Measurements from ENCODE around the gene WDR82. TPM values are rescaled to one million over a fixed set of nuclear protein-coding genes. Genes with fewer than 3 reads are reported as not detected.

WDR82 gene
- total and polyA plus RNA-seq, 2 experiments from 2014 or later: 25.2 to 71.8 TPM

- TF ChIP-seq ZNF462 (CRISPR knock-in tag; IDR thresholded peaks at IDR 0.05): no peak
- TF ChIP-seq NANOG (IDR thresholded peaks at IDR 0.05; ENCODE audit: borderline replicate concordance): no peak
- TF ChIP-seq CTCF (conservative IDR thresholded peaks at IDR 0.05; ENCODE audit: low read depth in 2 of 2): no peak
Measured at GRCh38 chr3:52297242-52298148, 19.0 kb upstream of the WDR82 start (continued).

GRCh38 chr3:52295671-52296208, 17.3 kb upstream of the WDR82 start:
- no peaks in the 10 kb centered on the region for H3K9me2 ChIP-seq (ENCODE audit: insufficient read depth)
- no peaks in the 10 kb centered on the region for H3K36me3 ChIP-seq (ENCODE audit: insufficient read depth)
- H3F3A ChIP-seq (replicated peaks; ENCODE audit: low read depth): 0 out of 2 replicates have a peak, but pooled peaks cover 4% of the 10 kb centered on the region
- TF ChIP-seq ZNF114 (CRISPR knock-in tag; IDR thresholded peaks at IDR 0.05) (no peak), JUNB (IDR thresholded peaks at IDR 0.05; ENCODE audit: unreplicated experiment) (no peak), REST (IDR thresholded peaks at IDR 0.05; ENCODE audit: unreplicated experiment) (no peak), EZH2 (IDR thresholded peaks at IDR 0.05; ENCODE audit: low read depth, unreplicated experiment) (no peak), NANOG (IDR thresholded peaks at IDR 0.05; ENCODE audit: borderline replicate concordance) (no peak)
- DNase-seq (ENCODE audit: low spot score): no peak
- H3K27ac ChIP-seq (ENCODE audit: low read depth): no peak overlapping the region
- peaks cover 22% of the 10 kb centered on the region for H3K4me1 ChIP-seq (ENCODE audit: insufficient read depth)
- no peak overlapping the region for H3K4me3 ChIP-seq
- Mint-ChIP-seq H3K27ac (no peak overlapping the region), H3K9me3 (no peaks in the 10 kb centered on the region), H3K36me3 (ENCODE audit: low read depth) (no peaks in the 10 kb centered on the region; the same call in 2 of the 3 replicates), H3K27me3 (ENCODE audit: insufficient read depth, low read depth, poor library complexity) (peaks cover 29% of the 10 kb centered on the region), H3K4me1 (peaks cover 30% of the 10 kb centered on the region), H3K4me3 (no peak overlapping the region)
- no peaks in the 10 kb centered on the region for H3K79me2 ChIP-seq (replicated peaks; ENCODE audit: insufficient read depth)
- no peaks in the 10 kb centered on the region for H3K27me3 ChIP-seq (ENCODE audit: insufficient read depth)
- no peaks in the 10 kb centered on the region; the same call in 1 of the 2 replicates for H4K20me1 ChIP-seq (replicated peaks; ENCODE audit: insufficient read depth)
- no peak for ATAC-seq
- H3K4me2 ChIP-seq: no peak overlapping the region
- H2AFZ ChIP-seq: no peak overlapping the region

All from GM23338 (cell line).